ENCODE measurements around the gene MICAL3.

MICAL3 gene

GRCh38 chr22:17820879-17821439 lies 203.4 kb downstream of the MICAL3 start:
- no peak for TF ChIP-seq REST (IDR thresholded peaks at IDR 0.05; ENCODE audit: insufficient read depth in 1 of 2, low read depth in 2 of 2, low read length in 2 of 2)
- no peak for TF ChIP-seq TAF1 (IDR thresholded peaks at IDR 0.05; ENCODE audit: borderline replicate concordance, insufficient read depth, low read length)
- TF ChIP-seq SIN3A (IDR thresholded peaks at IDR 0.05; ENCODE audit: borderline replicate concordance, insufficient read depth, low read length) = no peak
- TF ChIP-seq POLR2AphosphoS5 (IDR thresholded peaks at IDR 0.05; ENCODE audit: low read depth, low read length) = no peak
- TF ChIP-seq FOXP2 (optimal IDR thresholded peaks at IDR 0.05; ENCODE audit: borderline replicate concordance, extremely low read depth, extremely low read length, insufficient read depth) = no peak

- TF ChIP-seq POLR2AphosphoS5 (IDR thresholded peaks at IDR 0.05; ENCODE audit: low read depth, low read length) = no peak
Observed at GRCh38 chr22:17818649-17819048, 205.7 kb downstream of the MICAL3 start.

- TF ChIP-seq TAF1 (IDR thresholded peaks at IDR 0.05; ENCODE audit: borderline replicate concordance, insufficient read depth, low read length) = no peak
- TF ChIP-seq POLR2AphosphoS5 (IDR thresholded peaks at IDR 0.05; ENCODE audit: low read depth, low read length) = no peak
- no peak for TF ChIP-seq SIN3A (IDR thresholded peaks at IDR 0.05; ENCODE audit: borderline replicate concordance, insufficient read depth, low read length)
- no peak for TF ChIP-seq FOXP2 (optimal IDR thresholded peaks at IDR 0.05; ENCODE audit: borderline replicate concordance, extremely low read depth, extremely low read length, insufficient read depth)
- peak; percentile 29 to 73; a peak in 2 of 4 replicates for TF ChIP-seq REST (IDR thresholded peaks at IDR 0.05; ENCODE audit: insufficient read depth in 1 of 2, low read depth in 2 of 2, low read length in 2 of 2)
Observed at GRCh38 chr22:17818180-17818579, 206.2 kb downstream of the MICAL3 start.

- TF ChIP-seq REST (IDR thresholded peaks at IDR 0.05; ENCODE audit: insufficient read depth in 1 of 2, low read depth in 2 of 2, low read length in 2 of 2) (no peak), SIN3A (IDR thresholded peaks at IDR 0.05; ENCODE audit: borderline replicate concordance, insufficient read depth, low read length) (no peak), TAF1 (IDR thresholded peaks at IDR 0.05; ENCODE audit: borderline replicate concordance, insufficient read depth, low read length) (no peak), POLR2AphosphoS5 (IDR thresholded peaks at IDR 0.05; ENCODE audit: low read depth, low read length) (no peak), FOXP2 (optimal IDR thresholded peaks at IDR 0.05; ENCODE audit: borderline replicate concordance, extremely low read depth, extremely low read length, insufficient read depth) (no peak)
Observed at GRCh38 chr22:17817511-17818065, 206.8 kb downstream of the MICAL3 start.

- TF ChIP-seq SIN3A (IDR thresholded peaks at IDR 0.05; ENCODE audit: borderline replicate concordance, insufficient read depth, low read length) (no peak), REST (IDR thresholded peaks at IDR 0.05; ENCODE audit: insufficient read depth in 1 of 2, low read depth in 2 of 2, low read length in 2 of 2) (no peak), POLR2AphosphoS5 (IDR thresholded peaks at IDR 0.05; ENCODE audit: low read depth, low read length) (no peak)
Observed at GRCh38 chr22:17817079-17817478, 207.3 kb downstream of the MICAL3 start.

Data from PFSK-1 (cell line).